Stimulated activated CD8-positive, alpha-beta memory T cell treated with anti-CD3 and anti-CD28 coated beads, Interleukin-4, amount 100 ng/mL, for 4 hours (primary cell): ENCODE results near the gene AGER.
"Not testable (repeated sequence)": the region's sequence is repeated elsewhere in the genome, so short reads cannot be mapped to it uniquely, and the experiment has no call there.

Source experiments
- DNase-seq, 2 donors: peaks; one replicate each; pipeline ENCODE4 v3.0.0-alpha.2; 2020; ENCODE audit warnings: low read depth in 2 of 2, low spot score in 1 of 2

AGER gene

GRCh38 chr6:32187009-32187709, 3.1 kb upstream of the AGER start:
- no peak for DNase-seq

- not testable (repeated sequence) for DNase-seq
Measured at GRCh38 chr6:32186151-32186840, 2.2 kb upstream of the AGER start.

- peak in 1 of 2 donors; percentile 27 for DNase-seq
Measured at GRCh38 chr6:32185681-32186131, 1.7 kb upstream of the AGER start.

- no peak for DNase-seq
Measured at GRCh38 chr6:32183483-32184083, 470 bp downstream of the AGER start.

- no peak for DNase-seq
Measured at GRCh38 chr6:32183030-32183429, 1.0 kb downstream of the AGER start.

GRCh38 chr6:32182555-32182981, 1.5 kb downstream of the AGER start:
- no peak for DNase-seq

- no peak for DNase-seq
Measured at GRCh38 chr6:32181915-32182529, 2.0 kb downstream of the AGER start.

- no peak for DNase-seq
Measured at GRCh38 chr6:32181148-32181702, 2.8 kb downstream of the AGER start.

- no peak for DNase-seq
Measured at GRCh38 chr6:32179766-32180405, 4.2 kb downstream of the AGER start.

- no peak for DNase-seq
Measured at GRCh38 chr6:32178547-32179440, 5.3 kb downstream of the AGER start.

GRCh38 chr6:32177788-32178546, 6.1 kb downstream of the AGER start, which contains the start of gene RNF5:
TSS of gene RNF5 (plus strand) at chr6:32178405. CDS start at chr6:32178512, 107 bp downstream.
- peak; percentile 78 to 86 for DNase-seq

GRCh38 chr6:32177183-32177787, 6.8 kb downstream of the AGER start:
- DNase-seq: no peak

- DNase-seq: no peak
Measured at GRCh38 chr6:32176476-32177182, 7.4 kb downstream of the AGER start.

- peak; percentile 93 to 95 for DNase-seq
Measured at GRCh38 chr6:32175711-32176475, 8.2 kb downstream of the AGER start, which contains the start of gene AGPAT1. TSS of gene AGPAT1 (minus strand) at chr6:32176084. CDS start at chr6:32171496, 4,588 bp downstream.

GRCh38 chr6:32175322-32175710, 8.7 kb downstream of the AGER start:
- no peak for DNase-seq

GRCh38 chr6:32174416-32174815, 9.6 kb downstream of the AGER start:
- DNase-seq: no peak

GRCh38 chr6:32173051-32173727, 10.9 kb downstream of the AGER start:
- DNase-seq: no peak
